SK-N-SH (cell line): Measurements from ENCODE around the gene HDAC4. TPM values are rescaled to one million over a fixed set of nuclear protein-coding genes. Genes with fewer than 3 reads are reported as not detected.

Experiments used
- CTCF ChIA-PET: fragments of 300-600, 350-600 bp; formaldehyde crosslinking; extraction: SDS; loops from one replicate; lab custom pipeline; 2021; lab: Yijun Ruan, JAX
- POLR2A ChIA-PET: fragments of 350-600 bp; sonication (Branson Sonifier 250); formaldehyde crosslinking; extraction: SDS; loops from one replicate; lab custom pipeline; 2020; ENCODE audit warnings: antibody characterized with exemption, inconsistent platforms; lab: Yijun Ruan, JAX
- DNase-seq: peaks from one replicate; pipeline ENCODE4 v3.0.0; 2012
- H2AFZ ChIP-seq: fragments of 200-600 bp; sonication (generic); 2 replicates; pipeline ENCODE4 v1.8.1; 2016; ENCODE audit warnings: antibody characterized with exemption, mild to moderate bottlenecking, low read depth
- H3F3A ChIP-seq: fragments of 200-600 bp; sonication (generic); replicated peaks from 2 replicates; pipeline ENCODE3; 2016; ENCODE audit warnings: antibody characterized with exemption, mild to moderate bottlenecking; ENCODE audit not compliant: insufficient read depth
- H3K27ac ChIP-seq, 2 experiments: fragments of 200-500 bp in 1 of 2; fragments of 200-600 bp in 1 of 2; sonication (Bioruptor generic) in 1 of 2; sonication (generic), shearing (Covaris generic) in 1 of 2; 2 replicates each; pipeline versions ENCODE4 v1.5.1 to v1.6.1; 2014 to 2016; ENCODE audit warnings: low read depth in 2 of 2, inconsistent platforms in 1 of 2, low read length in 1 of 2, mild to moderate bottlenecking in 1 of 2, mixed read lengths in 1 of 2
- H3K27me3 ChIP-seq: fragments of 200-600 bp; sonication (generic), shearing (Covaris generic); 2 replicates; pipeline ENCODE4 v1.6.1; 2016; ENCODE audit warnings: mixed run types; ENCODE audit not compliant: insufficient read depth
- H3K36me3 ChIP-seq, 2 experiments: fragments of 200-500 bp in 1 of 2; fragments of 200-600 bp in 1 of 2; sonication (Bioruptor generic) in 1 of 2; sonication (generic) in 1 of 2; replicated peaks in 1 of 2; 2 replicates each; pipeline versions ENCODE3 to v1.5.1; 2014 to 2016; ENCODE audit warnings: low read length in 1 of 2, mild to moderate bottlenecking in 1 of 2; ENCODE audit not compliant: insufficient read depth in 2 of 2, control insufficient read depth in 1 of 2
- H3K4me1 ChIP-seq, 2 experiments: fragments of 200-500 bp in 1 of 2; fragments of 200-600 bp in 1 of 2; sonication (Bioruptor generic) in 1 of 2; sonication (generic), shearing (Covaris generic) in 1 of 2; 2 replicates each; pipeline versions ENCODE4 v1.5.1 to v1.6.1; 2014 to 2016; ENCODE audit warnings: low read depth in 1 of 2, low read length in 1 of 2, mixed run types in 1 of 2; ENCODE audit not compliant: insufficient read depth in 2 of 2, control insufficient read depth in 1 of 2
- H3K4me2 ChIP-seq: fragments of 200-600 bp; sonication (generic), shearing (Covaris generic); 2 replicates; pipeline ENCODE4 v1.6.1; 2017; ENCODE audit warnings: mixed run types
- H3K4me3 ChIP-seq, 2 experiments: fragments of 200-500 bp in 1 of 2; fragments of 200-600 bp in 1 of 2; sonication (Bioruptor generic) in 1 of 2; sonication (generic), shearing (Covaris generic) in 1 of 2; 2 replicates each; pipeline versions ENCODE4 v1.5.1 to v1.8.1; 2014 to 2016; ENCODE audit warnings: low read depth in 2 of 2, inconsistent platforms in 1 of 2, low read length in 1 of 2, mild to moderate bottlenecking in 1 of 2, mixed read lengths in 1 of 2, moderate library complexity in 1 of 2
- H3K79me2 ChIP-seq: fragments of 200-600 bp; sonication (generic); 2 replicates; pipeline ENCODE4 v1.8.1; 2017; ENCODE audit warnings: mild to moderate bottlenecking; ENCODE audit not compliant: insufficient read depth
- H3K9ac ChIP-seq: fragments of 200-600 bp; sonication (generic); 2 replicates; pipeline ENCODE4 v1.6.1; 2017; ENCODE audit warnings: mixed run types
- H3K9me2 ChIP-seq: fragments of 200-600 bp; sonication (generic); 2 replicates; pipeline ENCODE4 v1.6.1; 2017; ENCODE audit warnings: mixed run types
- H3K9me3 ChIP-seq: fragments of 200-600 bp; sonication (generic); 2 replicates; pipeline ENCODE4 v1.6.1; 2017; ENCODE audit warnings: mixed run types, mild to moderate bottlenecking, moderate library complexity
- H4K20me1 ChIP-seq: fragments of 200-600 bp; sonication (generic); 2 replicates; pipeline ENCODE4 v1.6.1; 2017; ENCODE audit warnings: mild to moderate bottlenecking, mixed run types; ENCODE audit not compliant: insufficient read depth
- EP300 ChIP-seq, 2 experiments: IDR thresholded peaks; 2 replicates each; pipeline versions ENCODE4 v1.4.0 to v1.6.1; 2012; ENCODE audit warnings: borderline replicate concordance in 1 of 2, low read depth in 1 of 2, low read length in 1 of 2
- GABPA ChIP-seq: IDR thresholded peaks from 2 replicates; pipeline ENCODE4 v1.4.0; 2012; ENCODE audit warnings: low read depth, mild to moderate bottlenecking
- MAX ChIP-seq: IDR thresholded peaks from 2 replicates; pipeline ENCODE4 v1.4.0; 2012; ENCODE audit warnings: low read depth
- POLR2AphosphoS5 ChIP-seq: IDR thresholded peaks from 2 replicates; pipeline ENCODE4 v1.6.1; 2012; ENCODE audit warnings: low read depth, low read length
- RAD21 ChIP-seq: IDR thresholded peaks from 2 replicates; pipeline ENCODE4 v1.6.1; 2012; ENCODE audit warnings: mild to moderate bottlenecking, low read length
- REST ChIP-seq: IDR thresholded peaks from 2 replicates; pipeline ENCODE4 v1.6.1; 2012; ENCODE audit warnings: mild to moderate bottlenecking, low read depth, low read length, moderate library complexity
- RXRA ChIP-seq: IDR thresholded peaks from 2 replicates; pipeline ENCODE4 v1.4.0; 2012; ENCODE audit warnings: low read depth, mild to moderate bottlenecking, borderline replicate concordance
- SIN3A ChIP-seq: IDR thresholded peaks from 2 replicates; pipeline ENCODE4 v1.6.1; 2012; ENCODE audit warnings: low read depth, mild to moderate bottlenecking, low read length, moderate library complexity, borderline replicate concordance
- TCF12 ChIP-seq: IDR thresholded peaks from 2 replicates; pipeline ENCODE4 v1.4.0; 2012
- TEAD4 ChIP-seq: IDR thresholded peaks from 2 replicates; pipeline ENCODE4 v1.4.0; 2012; ENCODE audit warnings: mild to moderate bottlenecking, borderline replicate concordance; ENCODE audit not compliant: insufficient read depth
- YY1 ChIP-seq: IDR thresholded peaks from 2 replicates; pipeline ENCODE4 v1.4.0; 2012; ENCODE audit warnings: low read depth, mild to moderate bottlenecking
- WGBS: methylation state at CpG from one replicate; pipeline ENCODE4 v1.1.6; 2017; ENCODE audit warnings: low lambda C conversion rate; 5-methylcytosine and 5-hydroxymethylcytosine counted together
- polyA plus RNA-seq, 3 experiments: library from polyadenylated mRNA; depleted of rRNA; stranded (reverse); fragments of >200 nt; gene quantifications; 2 replicates each; pipeline ENCODE4 v1.2.3, GENCODE V29; 2012
- TF ChIP-seq, protein P1 (sequence below): IDR thresholded peaks from 2 replicates; pipeline ENCODE4 v1.4.0; 2012; ENCODE audit warnings: low read depth, borderline replicate concordance
- TF ChIP-seq, protein P2 (sequence below): fragments of 200-600 bp; sonication (generic); IDR thresholded peaks from 2 replicates; pipeline ENCODE4 v1.6.1; 2017; ENCODE audit warnings: antibody characterized with exemption, mild to moderate bottlenecking, moderate library complexity

The HDAC4 gene
- polyA plus RNA-seq, 1 of the 3 experiments (the other 2 are of a cell fraction): 5.5 TPM

GRCh38 chr2:239168575-239168974 lies 232.2 kb downstream of the HDAC4 start:
- no peak overlapping the region for H3K27ac ChIP-seq
- no peak for DNase-seq
- H4K20me1 ChIP-seq: no peaks in the 10 kb centered on the region
- peaks cover 17% of the 10 kb centered on the region; the same call in 1 of the 2 replicates for H3K9me3 ChIP-seq
- POLR2A ChIA-PET: no interaction called here
- TF ChIP-seq MAX: no peak
- no peak for TF ChIP-seq TEAD4
- TF ChIP-seq POLR2AphosphoS5: no peak
- TF ChIP-seq REST: no peak
- TF ChIP-seq RAD21: no peak
- TF ChIP-seq, protein P1, sequence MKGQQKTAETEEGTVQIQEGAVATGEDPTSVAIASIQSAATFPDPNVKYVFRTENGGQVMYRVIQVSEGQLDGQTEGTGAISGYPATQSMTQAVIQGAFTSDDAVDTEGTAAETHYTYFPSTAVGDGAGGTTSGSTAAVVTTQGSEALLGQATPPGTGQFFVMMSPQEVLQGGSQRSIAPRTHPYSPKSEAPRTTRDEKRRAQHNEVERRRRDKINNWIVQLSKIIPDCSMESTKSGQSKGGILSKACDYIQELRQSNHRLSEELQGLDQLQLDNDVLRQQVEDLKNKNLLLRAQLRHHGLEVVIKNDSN: no peak
- no peak for TF ChIP-seq YY1
- TF ChIP-seq, protein P2, sequence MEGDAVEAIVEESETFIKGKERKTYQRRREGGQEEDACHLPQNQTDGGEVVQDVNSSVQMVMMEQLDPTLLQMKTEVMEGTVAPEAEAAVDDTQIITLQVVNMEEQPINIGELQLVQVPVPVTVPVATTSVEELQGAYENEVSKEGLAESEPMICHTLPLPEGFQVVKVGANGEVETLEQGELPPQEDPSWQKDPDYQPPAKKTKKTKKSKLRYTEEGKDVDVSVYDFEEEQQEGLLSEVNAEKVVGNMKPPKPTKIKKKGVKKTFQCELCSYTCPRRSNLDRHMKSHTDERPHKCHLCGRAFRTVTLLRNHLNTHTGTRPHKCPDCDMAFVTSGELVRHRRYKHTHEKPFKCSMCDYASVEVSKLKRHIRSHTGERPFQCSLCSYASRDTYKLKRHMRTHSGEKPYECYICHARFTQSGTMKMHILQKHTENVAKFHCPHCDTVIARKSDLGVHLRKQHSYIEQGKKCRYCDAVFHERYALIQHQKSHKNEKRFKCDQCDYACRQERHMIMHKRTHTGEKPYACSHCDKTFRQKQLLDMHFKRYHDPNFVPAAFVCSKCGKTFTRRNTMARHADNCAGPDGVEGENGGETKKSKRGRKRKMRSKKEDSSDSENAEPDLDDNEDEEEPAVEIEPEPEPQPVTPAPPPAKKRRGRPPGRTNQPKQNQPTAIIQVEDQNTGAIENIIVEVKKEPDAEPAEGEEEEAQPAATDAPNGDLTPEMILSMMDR: no peak
- no peak for TF ChIP-seq TCF12
- 97% methylated on average over 22 of the region's 22 CpGs for WGBS
- H3K9ac ChIP-seq: no peak overlapping the region
- H3K79me2 ChIP-seq: no peaks in the 10 kb centered on the region
- no peaks in the 10 kb centered on the region for H3K27me3 ChIP-seq
- CTCF ChIA-PET: interaction anchor here (0.8 kb wide), 1 partner anchor 26 kb away, joined by 3 read pairs; no protein-coding TSS in a partner anchor
- H3F3A ChIP-seq: peaks cover 6% of the 10 kb centered on the region
- no peak overlapping the region for H2AFZ ChIP-seq
- no peaks in the 10 kb centered on the region for H3K9me2 ChIP-seq
- no peak overlapping the region for H3K4me2 ChIP-seq
- peaks cover 0 to 7% of the 10 kb centered on the region in 2 experiments; a peak in 1 of 4 replicates for H3K4me1 ChIP-seq
- H3K4me3 ChIP-seq: no peak overlapping the region
- H3K36me3 ChIP-seq: peaks cover 4% of the 10 kb centered on the region in 2 experiments

DNA sequence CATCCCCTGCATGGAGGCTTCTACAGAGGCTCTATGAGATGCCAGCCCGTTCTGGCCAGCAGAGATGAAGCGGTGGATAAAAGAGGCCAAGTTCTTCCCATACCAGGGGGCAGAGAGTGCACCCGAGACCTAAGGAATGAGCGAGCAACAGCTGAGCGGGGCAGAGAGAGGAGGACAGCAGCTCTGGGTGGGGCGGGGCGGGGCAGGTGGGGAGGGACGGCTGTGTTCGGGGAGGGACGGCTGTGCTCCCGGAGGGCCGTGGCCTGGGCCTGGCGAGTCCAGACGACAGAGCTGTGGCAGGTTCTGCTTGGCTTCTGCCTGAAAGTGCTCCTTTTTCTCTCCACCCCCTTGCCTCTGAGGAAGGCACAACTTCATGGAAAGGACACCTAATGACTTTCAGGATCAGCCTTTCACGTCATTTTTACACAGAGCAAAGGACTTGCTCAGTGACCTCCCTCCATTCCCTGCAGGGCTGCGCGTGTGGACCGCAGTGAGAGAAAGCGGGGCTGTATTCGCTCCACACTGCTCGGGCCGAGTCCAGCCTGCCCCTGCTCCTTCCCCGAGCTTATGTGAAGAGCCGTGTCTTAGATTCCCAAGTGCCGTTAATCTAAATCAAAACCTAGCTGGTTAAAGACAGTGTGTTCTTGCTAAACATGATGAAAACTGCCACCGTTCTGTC lies 232.9 kb downstream of the HDAC4 start:
- Histone ChIP-seq H4K20me1 (no peaks in the 10 kb centered on the region), H3K4me2 (no peak overlapping the region), H3K4me3 (no peak overlapping the region), H3K4me1 (peaks cover 0 to 7% of the 10 kb centered on the region in 2 experiments; a peak in 1 of 4 replicates), H3K36me3 (peaks cover 4 to 6% of the 10 kb centered on the region in 2 experiments), H3F3A (peaks cover 6% of the 10 kb centered on the region), H3K9ac (no peak overlapping the region), H3K9me2 (no peaks in the 10 kb centered on the region), H3K79me2 (no peaks in the 10 kb centered on the region), H2AFZ (no peak overlapping the region), H3K27me3 (no peaks in the 10 kb centered on the region), H3K9me3 (peaks cover 12% of the 10 kb centered on the region; the same call in 1 of the 2 replicates), H3K27ac (no peak overlapping the region)
- ChIA-PET POLR2A (no interaction called here), CTCF (interaction anchor here (0.8 kb wide), 1 partner anchor 26 kb away, joined by 3 read pairs; no protein-coding TSS in a partner anchor)
- WGBS: 98% methylated on average over 26 of the region's 26 CpGs
- TF ChIP-seq TEAD4 (no peak), GABPA (no peak), POLR2AphosphoS5 (no peak), RXRA (no peak), SIN3A (no peak), EP300 (IDR thresholded peaks at IDR 0.05; ENCODE audit: borderline replicate concordance in 1 of 2, low read depth in 1 of 2, low read length in 1 of 2) (no peak)
- no peak for DNase-seq
